Hindlimb muscle (tissue), 1 donor: ENCODE results near the gene CD4. TPM values are rescaled to one million over a fixed set of nuclear protein-coding genes. Genes with fewer than 3 reads are reported as not detected.
"Not testable (repeated sequence)": the region's sequence is repeated elsewhere in the genome, so short reads cannot be mapped to it uniquely, and the experiment has no call there.

ENCODE experiments used
- DNase-seq: peaks from one replicate; pipeline ENCODE4 v3.0.0-alpha.2; 2013
- polyA plus RNA-seq: library from polyadenylated mRNA; unstranded; fragments of 120-200 nt; gene quantifications from one replicate; pipeline ENCODE4 v1.2.1, GENCODE V29; 2013; ENCODE audit not compliant: insufficient read length

The CD4 gene
- polyA plus RNA-seq, 1 donor: 11.1 TPM

DNA sequence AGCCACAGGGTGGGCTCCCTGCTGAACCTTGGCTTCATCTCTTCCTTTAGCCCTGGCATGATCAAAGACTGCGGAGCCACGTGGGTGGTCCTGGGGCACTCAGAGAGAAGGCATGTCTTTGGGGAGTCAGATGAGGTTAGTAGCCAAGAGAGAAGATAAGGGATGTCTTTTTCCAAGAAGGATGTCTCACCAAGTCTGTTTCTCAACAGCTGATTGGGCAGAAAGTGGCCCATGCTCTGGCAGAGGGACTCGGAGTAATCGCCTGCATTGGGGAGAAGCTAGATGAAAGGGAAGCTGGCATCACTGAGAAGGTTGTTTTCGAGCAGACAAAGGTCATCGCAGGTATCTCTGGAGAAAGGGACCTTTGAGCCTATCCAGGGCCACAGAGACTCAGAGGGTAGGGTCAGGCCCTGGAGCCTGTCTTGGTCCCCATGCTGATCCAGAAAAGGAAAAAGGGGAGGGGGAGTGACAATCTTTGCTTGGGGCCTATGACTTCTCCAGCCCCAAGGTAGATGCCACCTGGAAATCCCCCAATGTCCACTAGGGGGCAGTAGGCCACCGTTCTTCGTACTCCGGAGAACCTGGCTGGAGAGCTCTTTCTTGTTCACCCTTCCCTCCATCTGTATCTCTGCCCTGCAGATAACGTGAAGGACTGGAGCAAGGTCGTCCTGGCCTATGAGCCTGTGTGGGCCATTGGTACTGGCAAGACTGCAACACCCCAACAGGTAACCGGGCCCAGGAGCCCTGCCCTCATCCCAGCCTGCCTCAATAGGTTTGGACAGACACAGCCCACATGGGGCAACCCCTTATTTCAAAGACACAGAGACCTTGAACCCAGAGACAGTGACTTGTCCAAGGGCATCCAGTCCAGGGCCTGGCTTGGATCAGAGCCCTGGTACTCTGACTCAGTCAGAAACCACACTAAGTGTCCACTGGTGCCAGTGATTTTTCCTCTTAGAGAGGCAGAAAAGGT is 80.0 kb downstream of the CD4 start:
- DNase-seq: peak; percentile 78

DNA sequence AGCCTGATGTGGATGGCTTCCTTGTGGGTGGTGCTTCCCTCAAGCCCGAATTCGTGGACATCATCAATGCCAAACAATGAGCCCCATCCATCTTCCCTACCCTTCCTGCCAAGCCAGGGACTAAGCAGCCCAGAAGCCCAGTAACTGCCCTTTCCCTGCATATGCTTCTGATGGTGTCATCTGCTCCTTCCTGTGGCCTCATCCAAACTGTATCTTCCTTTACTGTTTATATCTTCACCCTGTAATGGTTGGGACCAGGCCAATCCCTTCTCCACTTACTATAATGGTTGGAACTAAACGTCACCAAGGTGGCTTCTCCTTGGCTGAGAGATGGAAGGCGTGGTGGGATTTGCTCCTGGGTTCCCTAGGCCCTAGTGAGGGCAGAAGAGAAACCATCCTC is 81.0 kb downstream of the CD4 start:
- DNase-seq: not testable (repeated sequence)

Other genes with a start within 250 kb of the CD4 start
- gene IFFO1, start 233.5 kb upstream of the CD4 start, polyA plus RNA-seq: 41.0 TPM
- 25.7 TPM for gene NOP2, start 221.2 kb upstream of the CD4 start, polyA plus RNA-seq
- 174 TPM for gene CHD4, start 182.1 kb upstream of the CD4 start, polyA plus RNA-seq
- 2.4 TPM for gene LPAR5, start 153.6 kb upstream of the CD4 start, polyA plus RNA-seq
- gene ACRBP, start 142.1 kb upstream of the CD4 start, polyA plus RNA-seq: 2.9 TPM
- gene ING4, start 126.4 kb upstream of the CD4 start, polyA plus RNA-seq: 47.6 TPM
- gene ZNF384, start 100.2 kb upstream of the CD4 start, polyA plus RNA-seq: 50.4 TPM
- gene PIANP, start 88.7 kb upstream of the CD4 start, polyA plus RNA-seq: 2.4 TPM
- 65.7 TPM for gene COPS7A, start 65.5 kb upstream of the CD4 start, polyA plus RNA-seq
- gene MLF2, start 36.4 kb upstream of the CD4 start, polyA plus RNA-seq: 134 TPM
- 373 TPM for gene PTMS, start 23.2 kb upstream of the CD4 start, polyA plus RNA-seq
- 0.80 TPM for gene LAG3, start 17.0 kb upstream of the CD4 start, polyA plus RNA-seq
- gene GPR162, start 32.3 kb downstream of the CD4 start, polyA plus RNA-seq: 17.6 TPM
- 29.7 TPM for gene P3H3, start 38.9 kb downstream of the CD4 start, polyA plus RNA-seq
- 32.6 TPM for gene GNB3, start 51.4 kb downstream of the CD4 start, polyA plus RNA-seq
- gene CDCA3, start 61.8 kb downstream of the CD4 start, polyA plus RNA-seq: 16.7 TPM
- 66.9 TPM for gene USP5, start 62.6 kb downstream of the CD4 start, polyA plus RNA-seq
- gene TPI1, start 78.0 kb downstream of the CD4 start, polyA plus RNA-seq: 1,016 TPM
- 5.9 TPM for gene SPSB2, start 83.8 kb downstream of the CD4 start, polyA plus RNA-seq
- gene LRRC23, start 115.3 kb downstream of the CD4 start, polyA plus RNA-seq: 9.3 TPM
- gene ENO2, start 125.1 kb downstream of the CD4 start, polyA plus RNA-seq: 4.8 TPM
- gene ATN1, start 138.4 kb downstream of the CD4 start, polyA plus RNA-seq: 91.2 TPM
- gene RNU7-1, start 154.3 kb downstream of the CD4 start, polyA plus RNA-seq: not detected
- 148 TPM for gene C12orf57, start 154.5 kb downstream of the CD4 start, polyA plus RNA-seq
- 6.8 TPM for gene PTPN6, start 161.8 kb downstream of the CD4 start, polyA plus RNA-seq
- 307 TPM for gene PHB2, start 181.1 kb downstream of the CD4 start, polyA plus RNA-seq
- 26.6 TPM for gene EMG1, start 181.4 kb downstream of the CD4 start, polyA plus RNA-seq
- gene LPCAT3, start 228.9 kb downstream of the CD4 start, polyA plus RNA-seq: 18.6 TPM